ENCODE results near the gene ART5.
"Not testable (repeated sequence)": the region's sequence is repeated elsewhere in the genome, so short reads cannot be mapped to it uniquely, and the experiment has no call there.

- TF ChIP-seq POLR2A (IDR thresholded peaks at IDR 0.05; ENCODE audit: low read length); GATA1 (IDR thresholded peaks at IDR 0.05; ENCODE audit: low read depth, low read length): not testable (repeated sequence)
Measured at GRCh38 chr11:3648843-3649242, 7.1 kb upstream of the ART5 start.

Data from erythroblast (primary cell).